K562 (cell line): ENCODE measurements around the gene TMEM120A. TPM values are rescaled to one million over a fixed set of nuclear protein-coding genes. Genes with fewer than 3 reads are reported as not detected.
A peak's percentile ranks its signal among the peaks of the same experiment; 100 is the strongest.

Experiments
- ATAC-seq: fragments of 200-7000 bp; cut with Tn5 transposase; 3 replicates; pipeline ENCODE4 v1.9.1; 2020; ENCODE audit warnings: moderate library complexity
- BruUV-seq: library from RNA; stranded (reverse); fragments of 400-500 nt; replicated peaks from 2 replicates; lab custom pipeline; 2021; lab: Mats Ljungman, UMichigan
- CTCF ChIA-PET: fragments of 300-600 bp; formaldehyde crosslinking; extraction: SDS; loops from one replicate; lab custom pipeline; 2021; ENCODE audit warnings: low intra/inter-chr PET ratio; lab: Yijun Ruan, JAX
- POLR2A ChIA-PET: fragments of 300-600, 350-650 bp; sonication (Branson Sonifier 250); formaldehyde crosslinking; extraction: SDS; loops from one replicate; lab custom pipeline; 2021; ENCODE audit warnings: antibody characterized with exemption, inconsistent platforms; lab: Yijun Ruan, JAX
- DNase-seq, 4 experiments: peaks; one replicate each; pipeline versions ENCODE4 v3.0.0 to v3.0.0-alpha.2; 2011 to 2018; ENCODE audit warnings: low spot score in 3 of 4, mixed read lengths in 3 of 4; ENCODE audit errors: extremely low read depth in 1 of 4
- FAIRE-seq: peaks from 2 replicates; lab custom pipeline; 2011; peaks lifted over from hg19 to GRCh38; lab: Jason Lieb, UNC
- H2AFZ ChIP-seq: 2 replicates; pipeline ENCODE4 v1.6.0; 2011; ENCODE audit warnings: low read depth, low read length, control low read depth, inconsistent platforms
- H3K27ac ChIP-seq: fragments of 200-600 bp; 3 replicates; pipeline ENCODE4 v1.8.0; 2011; ENCODE audit warnings: low read depth, mild to moderate bottlenecking, control low read depth, inconsistent platforms, low read length, moderate library complexity, mixed read lengths; ENCODE audit errors: extremely low read depth
- H3K27me3 ChIP-seq, 2 experiments: fragments of 300-600 bp in 1 of 2; 2 replicates in 1 of 2; 3 replicates in 1 of 2; pipeline versions ENCODE4 v1.6.0 to v1.8.0; 2011; ENCODE audit warnings: inconsistent platforms in 2 of 2, low read length in 2 of 2, mild to moderate bottlenecking in 1 of 2, mixed read lengths in 1 of 2, moderate library complexity in 1 of 2; ENCODE audit not compliant: control insufficient read depth in 2 of 2, insufficient read depth in 2 of 2
- H3K36me3 ChIP-seq: fragments of 300-600 bp; 3 replicates; pipeline ENCODE4 v1.8.0; 2011; ENCODE audit warnings: mild to moderate bottlenecking, low read length, inconsistent platforms; ENCODE audit not compliant: control insufficient read depth, insufficient read depth
- H3K4me1 ChIP-seq, 2 experiments: fragments of 200-600 bp in 1 of 2; replicated peaks in 1 of 2; 2 replicates in 1 of 2; 3 replicates in 1 of 2; pipeline versions ENCODE4 v1.5.1 to v1.8.0; 2011; ENCODE audit warnings: inconsistent platforms in 2 of 2, low read length in 2 of 2, mild to moderate bottlenecking in 1 of 2, mixed read lengths in 1 of 2, moderate library complexity in 1 of 2; ENCODE audit not compliant: control insufficient read depth in 2 of 2, insufficient read depth in 2 of 2
- H3K4me2 ChIP-seq: 2 replicates; pipeline ENCODE4 v1.6.1; 2011; ENCODE audit warnings: low read length, control low read depth, inconsistent platforms, mixed read lengths; ENCODE audit not compliant: insufficient read depth
- H3K4me3 ChIP-seq: fragments of 200-600 bp; sonication (generic), shearing (Covaris generic); 2 replicates; pipeline ENCODE4 v1.5.1; 2016; ENCODE audit warnings: control low read depth, inconsistent platforms
- H3K79me2 ChIP-seq: fragments of 200-600 bp; 3 replicates; pipeline ENCODE4 v1.8.0; 2011; ENCODE audit warnings: low read length, inconsistent platforms; ENCODE audit not compliant: control insufficient read depth, insufficient read depth
- H3K9ac ChIP-seq, 2 experiments: 2 replicates each; pipeline versions ENCODE4 v1.6.0 to v1.6.1; 2011; ENCODE audit warnings: low read depth in 2 of 2, low read length in 2 of 2, control low read depth in 1 of 2, inconsistent platforms in 1 of 2, mild to moderate bottlenecking in 1 of 2, mixed read lengths in 1 of 2; ENCODE audit not compliant: insufficient read depth in 1 of 2
- H3K9me1 ChIP-seq: one replicate; pipeline ENCODE4 v1.6.0; 2011; ENCODE audit warnings: inconsistent platforms, mild to moderate bottlenecking, low read length, moderate library complexity; ENCODE audit not compliant: control insufficient read depth, insufficient read depth
- H3K9me3 ChIP-seq: replicated peaks from 2 replicates; pipeline ENCODE4 v1.5.1; 2011; ENCODE audit warnings: low read depth, low read length, inconsistent platforms; ENCODE audit not compliant: control insufficient read depth, insufficient read depth
- H4K20me1 ChIP-seq: replicated peaks from 2 replicates; pipeline ENCODE4 v1.6.1; 2011; ENCODE audit warnings: low read length, inconsistent platforms, mixed read lengths; ENCODE audit not compliant: control insufficient read depth, insufficient read depth
- BRD9 ChIP-seq: fragments of 450-650 bp; IDR thresholded peaks from 2 replicates; pipeline ENCODE4 v1.6.1; 2018; ENCODE audit warnings: low read depth; ENCODE audit not compliant: partially characterized antibody
- CHD4 ChIP-seq: fragments of 200-600 bp; sonication (generic); IDR thresholded peaks from 3 replicates; pipeline ENCODE4 v1.6.1; 2012; ENCODE audit warnings: low read depth, mild to moderate bottlenecking, mixed read lengths, low read length, inconsistent platforms; ENCODE audit not compliant: insufficient read depth, insufficient replicate concordance, poor library complexity, severe bottlenecking
- EZH2 ChIP-seq: IDR thresholded peaks from 2 replicates; pipeline ENCODE4 v1.6.1; 2012; ENCODE audit warnings: low read depth, mild to moderate bottlenecking, inconsistent platforms, low read length, borderline replicate concordance
- PML ChIP-seq: IDR thresholded peaks from 2 replicates; pipeline ENCODE4 v1.6.1; 2012; ENCODE audit warnings: low read length, inconsistent platforms
- PRMT5 ChIP-seq: sonication (generic); formaldehyde crosslinking; IDR thresholded peaks from 2 replicates; pipeline ENCODE4 v1.5.0; 2020; ENCODE audit warnings: missing genetic modification reagents
- PYGO2 ChIP-seq: fragments of 450-650 bp; IDR thresholded peaks from 2 replicates; pipeline ENCODE4 v1.6.1; 2016; ENCODE audit warnings: mild to moderate bottlenecking, missing genetic modification characterization, moderate library complexity, missing compliant biosample characterization
- SREBF2 ChIP-seq: sonication (generic); formaldehyde crosslinking; IDR thresholded peaks from 2 replicates; pipeline ENCODE4 v1.4.0; 2020; ENCODE audit warnings: mild to moderate bottlenecking, missing genetic modification reagents
- STAT5B ChIP-seq: fragments of 250-450 bp; sonication (Bioruptor Pico); IDR thresholded peaks from 2 replicates; pipeline ENCODE4 v1.8.0; 2021; ENCODE audit warnings: mild to moderate bottlenecking, inconsistent platforms
- STAT6 ChIP-seq: sonication (generic); formaldehyde crosslinking; IDR thresholded peaks from 2 replicates; pipeline ENCODE4 v1.8.1; 2023; ENCODE audit warnings: mild to moderate bottlenecking, missing genetic modification reagents
- TEAD4 ChIP-seq, 2 experiments: sonication (generic) in 1 of 2; formaldehyde crosslinking in 1 of 2; IDR thresholded peaks; 2 replicates each; pipeline versions ENCODE4 v1.6.1 to v1.8.0; 2012 to 2022; ENCODE audit warnings: borderline replicate concordance in 1 of 2, inconsistent platforms in 1 of 2, low read length in 1 of 2, mild to moderate bottlenecking in 1 of 2, missing genetic modification reagents in 1 of 2
- THAP12 ChIP-seq: fragments of 250-450 bp; sonication (Bioruptor Pico); IDR thresholded peaks from 2 replicates; pipeline ENCODE4 v1.9.0; 2021; ENCODE audit warnings: mild to moderate bottlenecking, inconsistent platforms
- ZBED1 ChIP-seq: IDR thresholded peaks from 2 replicates; pipeline ENCODE4 v1.6.1; 2014
- ZNF124 ChIP-seq: sonication (generic); formaldehyde crosslinking; IDR thresholded peaks from 2 replicates; pipeline ENCODE4 v1.8.1; 2022; ENCODE audit warnings: missing genetic modification reagents
- ZNF347 ChIP-seq: fragments of 450-650 bp; formaldehyde crosslinking; IDR thresholded peaks from 2 replicates; pipeline ENCODE4 v1.4.0; 2020; ENCODE audit warnings: low read depth, mild to moderate bottlenecking, moderate library complexity
- ZNF431 ChIP-seq: sonication (generic); formaldehyde crosslinking; IDR thresholded peaks from 2 replicates; pipeline ENCODE4 v1.8.0; 2022; ENCODE audit warnings: mild to moderate bottlenecking, missing genetic modification reagents
- ZNF583 ChIP-seq: fragments of 250-450 bp; sonication (Bioruptor Pico); IDR thresholded peaks from 2 replicates; pipeline ENCODE4 v1.4.0; 2020
- ZNF644 ChIP-seq: fragments of 200-800 bp; sonication (Bioruptor generic); IDR thresholded peaks from 2 replicates; pipeline ENCODE4 v1.6.1; 2016; ENCODE audit warnings: low read depth, missing genetic modification characterization, missing compliant biosample characterization
- WGBS: fragments of 100-300 bp; shearing (Covaris generic); methylation state at CpG from one replicate; pipeline ENCODE4 v1.1.6; 2016; ENCODE audit warnings: low coverage, mixed read lengths; ENCODE audit not compliant: insufficient coverage; ENCODE audit errors: missing lambda C conversion rate; 5-methylcytosine and 5-hydroxymethylcytosine counted together
- in situ Hi-C: fragments of 300-500 bp; cut with MboI; formaldehyde crosslinking; loops from 4 replicates; pipeline ENCODE4 v1.15.0; 2018; ENCODE audit warnings: inconsistent platforms, mixed read lengths
- intact Hi-C: fragments of 100-400 bp; cut with micrococcal nuclease; formaldehyde crosslinking; loops from 2 replicates; pipeline ENCODE4 v1.14.2; 2022
- polyA plus RNA-seq, 8 experiments: library from polyadenylated mRNA; depleted of rRNA in 4 of 8; stranded (reverse) in 5 of 8; unstranded in 3 of 8; fragments of >200 nt; fragmentation: Nextera tagmentation in 2 of 8; fragmentation: Illumina TruSeq in 1 of 8; extraction: Ambion mirVana in 2 of 8; extraction: Trizol in 1 of 8; gene quantifications; 2 replicates each; pipeline versions ENCODE4 v1.2.1 to v1.2.3, GENCODE V29; 2011 to 2014; ENCODE audit warnings: inconsistent platforms in 1 of 8, missing spikeins in 1 of 8
- total RNA-seq, 7 experiments: library from RNA; depleted of rRNA in 6 of 7; stranded (reverse); fragments of >200 nt in 6 of 7; fragmentation: Illumina TruSeq in 2 of 7; extraction: Trizol in 2 of 7; gene quantifications; 2 replicates each; pipeline versions ENCODE4 v1.2.1 to v1.2.3, GENCODE V29; 2011 to 2021; ENCODE audit warnings: low replicate concordance in 1 of 7

TMEM120A gene
- total and polyA plus RNA-seq, 9 of the 15 experiments (the other 6 are each of a cell fraction or from before 2014, with no cell fraction given) = 2.3 to 90.2 (median 22.9) TPM

- no peaks in the 10 kb centered on the region for H4K20me1 ChIP-seq
- H3K27ac ChIP-seq = no peak overlapping the region
- H3K36me3 ChIP-seq = peaks cover 29% of the 10 kb centered on the region
- no TSS peak for BruUV-seq
- ChIA-PET POLR2A (interaction anchor here (1.0 kb wide), 1 partner anchor 144 kb away, joined by 3 read pairs; no protein-coding TSS in a partner anchor), CTCF (no interaction called here)
- no peak for DNase-seq
- FAIRE-seq = no peak
- no peaks in the 10 kb centered on the region for H3K27me3 ChIP-seq
- no peaks in the 10 kb centered on the region for H3K4me1 ChIP-seq
- H3K9ac ChIP-seq = no peak overlapping the region
- no peak overlapping the region for H3K4me3 ChIP-seq
- ATAC-seq = no peak
- H3K79me2 ChIP-seq = no peaks in the 10 kb centered on the region
- H2AFZ ChIP-seq = no peak overlapping the region
- WGBS = 85% methylated on average over 13 of the region's 13 CpGs
- no peaks in the 10 kb centered on the region for H3K9me3 ChIP-seq
- no peak overlapping the region for H3K4me2 ChIP-seq
- no peaks in the 10 kb centered on the region for H3K9me1 ChIP-seq
- intact Hi-C loops = no loop called here
- in situ Hi-C loops = loop anchor here (25.0 kb wide), 1 partner anchor 579 kb away; no protein-coding TSS in a partner anchor
- TF ChIP-seq PYGO2 (tag) (peak; percentile 59; the same call in 1 of the 2 replicates), ZBED1 (no peak), PML (no peak), TEAD4 (IDR thresholded peaks at IDR 0.05; ENCODE audit: low read length) (no peak), TEAD4 (CRISPR knock-in tag; IDR thresholded peaks at IDR 0.05; ENCODE audit: borderline replicate concordance) (no peak), THAP12 (CRISPR knock-in tag) (peak; percentile 43; the same call in 1 of the 2 replicates), ZNF644 (tag) (no peak), CHD4 (no peak), SREBF2 (CRISPR knock-in tag) (no peak), ZNF124 (no peak), ZNF583 (no peak; the same call in 1 of the 2 replicates), ZNF431 (CRISPR knock-in tag) (no peak), STAT6 (CRISPR knock-in tag) (no peak), ZNF347 (CRISPR knock-in tag) (no peak), EZH2 (no peak), PRMT5 (CRISPR knock-in tag) (no peak), STAT5B (CRISPR knock-in tag) (0 out of 2 replicates have a peak, but pooled peaks have one; percentile 51), BRD9 (no peak)
Measured at GRCh38 chr7:76016191-76016947, 22.0 kb upstream of the TMEM120A start.
